Tibial nerve (tissue), 4 donors: ENCODE results near the gene IL15. TPM values are rescaled to one million over a fixed set of nuclear protein-coding genes. Genes with fewer than 3 reads are reported as not detected.

ENCODE experiments used
- DNase-seq, 2 donors: peaks; one replicate each; pipeline ENCODE4 v3.0.0-alpha.2; 2019; ENCODE audit warnings: low spot score in 2 of 2
- H3K27ac ChIP-seq, 4 donors: fragments of 200-600 bp; sonication (generic) in 3 of 4; one replicate each; pipeline ENCODE4 v1.5.1; 2017 to 2019; ENCODE audit warnings: mild to moderate bottlenecking in 1 of 4
- H3K27me3 ChIP-seq, 2 donors: fragments of 200-600 bp; sonication (generic) in 1 of 2; one replicate each; pipeline versions ENCODE4 v1.5.1 to v1.6.0; 2017 to 2019
- H3K36me3 ChIP-seq, 3 donors: fragments of 200-600 bp; sonication (generic); one replicate each; pipeline ENCODE4 v1.5.1; 2018 to 2019
- H3K4me1 ChIP-seq, 4 donors: fragments of 200-600 bp; sonication (generic) in 3 of 4; one replicate each; pipeline ENCODE4 v1.5.1; 2017 to 2019
- H3K4me3 ChIP-seq, 4 donors: fragments of 200-600 bp; sonication (generic) in 3 of 4; one replicate each; pipeline ENCODE4 v1.5.1; 2017 to 2019; ENCODE audit warnings: mild to moderate bottlenecking in 1 of 4, moderate library complexity in 1 of 4
- H3K9me3 ChIP-seq, 4 donors: fragments of 200-600 bp; sonication (generic) in 3 of 4; one replicate each; pipeline ENCODE4 v1.5.1; 2017 to 2019
- CTCF ChIP-seq, 5 experiments: fragments of 200-600 bp in 3 of 5; fragments of 450-650 bp in 2 of 5; sonication (generic) in 3 of 5; IDR thresholded peaks; one replicate each; pipeline ENCODE4 v1.5.1; 2016 to 2019; ENCODE audit warnings: antibody characterized with exemption in 5 of 5, mild to moderate bottlenecking in 3 of 5, moderate library complexity in 2 of 5
- EP300 ChIP-seq, 2 donors: sonication (generic); formaldehyde crosslinking; IDR thresholded peaks; one replicate each; pipeline ENCODE4 v1.6.1; 2017; ENCODE audit warnings: antibody characterized with exemption in 2 of 2, mild to moderate bottlenecking in 1 of 2
- POLR2A ChIP-seq, 2 donors: fragments of 450-650 bp; IDR thresholded peaks; one replicate each; pipeline ENCODE4 v1.6.1; 2017; ENCODE audit warnings: antibody characterized with exemption in 2 of 2, mild to moderate bottlenecking in 2 of 2, moderate library complexity in 2 of 2
- WGBS, 2 donors: methylation state at CpG; one replicate each; pipeline ENCODE4 v1.1.5; 2018; 5-methylcytosine and 5-hydroxymethylcytosine counted together
- total RNA-seq, 4 donors: library from RNA; depleted of rRNA; stranded (reverse); fragments of >200 nt; gene quantifications; one replicate each; pipeline ENCODE4 v1.1.0, GENCODE V29; 2016

Gene IL15
- total RNA-seq, 4 donors from 2014 or later: 2.4 to 8.1 (median 6.4) TPM

- no peaks in the 10 kb centered on the region for H3K4me1 ChIP-seq
- no peaks in the 10 kb centered on the region for H3K9me3 ChIP-seq
- H3K4me3 ChIP-seq: no peak overlapping the region
- no peak overlapping the region for H3K27ac ChIP-seq
- H3K27me3 ChIP-seq: no peaks in the 10 kb centered on the region
- H3K36me3 ChIP-seq: no peaks in the 10 kb centered on the region
- WGBS, 2 donors: 88 to 89% methylated on average over 3 of the region's 3 CpGs
- no peak for DNase-seq
- TF ChIP-seq POLR2A (IDR thresholded peaks at IDR 0.05) (no peak), CTCF (IDR thresholded peaks at IDR 0.05) (no peak), EP300 (IDR thresholded peaks at IDR 0.05) (no peak)
Observed at GRCh38 chr4:141668200-141668910, 32.0 kb downstream of the IL15 start.

- no peak for DNase-seq
- Histone ChIP-seq H3K4me1 (no peaks in the 10 kb centered on the region), H3K36me3 (no peaks in the 10 kb centered on the region), H3K27ac (no peak overlapping the region), H3K9me3 (no peaks in the 10 kb centered on the region), H3K27me3 (no peaks in the 10 kb centered on the region), H3K4me3 (no peak overlapping the region)
- 54 to 68% methylated on average over 1 of the region's 1 CpG for WGBS, 2 donors
- TF ChIP-seq POLR2A (IDR thresholded peaks at IDR 0.05) (no peak), CTCF (IDR thresholded peaks at IDR 0.05) (no peak), EP300 (IDR thresholded peaks at IDR 0.05) (no peak)
Observed at GRCh38 chr4:141669501-141669900, 33.1 kb downstream of the IL15 start.

- Histone ChIP-seq H3K36me3 (no peaks in the 10 kb centered on the region), H3K4me3 (no peak overlapping the region), H3K9me3 (no peaks in the 10 kb centered on the region), H3K27ac (no peak overlapping the region), H3K27me3 (no peaks in the 10 kb centered on the region), H3K4me1 (no peaks in the 10 kb centered on the region)
- WGBS, 2 donors: 46 to 49% methylated on average over 2 of the region's 2 CpGs
- TF ChIP-seq CTCF (IDR thresholded peaks at IDR 0.05) (no peak), EP300 (IDR thresholded peaks at IDR 0.05) (no peak), POLR2A (IDR thresholded peaks at IDR 0.05) (no peak)
- DNase-seq: no peak
Observed at GRCh38 chr4:141675384-141675783, 39.0 kb downstream of the IL15 start.

- H3K4me1 ChIP-seq: no peaks in the 10 kb centered on the region
- H3K27me3 ChIP-seq: no peaks in the 10 kb centered on the region
- H3K4me3 ChIP-seq: no peak overlapping the region
- TF ChIP-seq POLR2A (IDR thresholded peaks at IDR 0.05) (no peak), CTCF (IDR thresholded peaks at IDR 0.05) (no peak), EP300 (IDR thresholded peaks at IDR 0.05) (no peak)
- H3K27ac ChIP-seq: no peak overlapping the region
- no peak for DNase-seq
- WGBS, 2 donors: 36 to 41% methylated on average over 3 of the region's 3 CpGs
- no peaks in the 10 kb centered on the region for H3K36me3 ChIP-seq
- H3K9me3 ChIP-seq: no peaks in the 10 kb centered on the region
Observed at GRCh38 chr4:141676087-141676670, 39.8 kb downstream of the IL15 start.

GRCh38 chr4:141680060-141680459 lies 43.7 kb downstream of the IL15 start:
- Histone ChIP-seq H3K4me3 (no peak overlapping the region), H3K27ac (no peak overlapping the region), H3K36me3 (no peaks in the 10 kb centered on the region), H3K9me3 (no peaks in the 10 kb centered on the region), H3K4me1 (no peaks in the 10 kb centered on the region), H3K27me3 (no peaks in the 10 kb centered on the region)
- DNase-seq: no peak
- 67 to 73% methylated on average over 4 of the region's 4 CpGs for WGBS, 2 donors
- no peak for TF ChIP-seq EP300 (IDR thresholded peaks at IDR 0.05)
- no peak for TF ChIP-seq POLR2A (IDR thresholded peaks at IDR 0.05)
- no peak for TF ChIP-seq CTCF (IDR thresholded peaks at IDR 0.05)
